ENCODE measurements around the gene ANKRD23.
"Not testable (repeated sequence)": the region's sequence is repeated elsewhere in the genome, so short reads cannot be mapped to it uniquely, and the experiment has no call there.

ANKRD23 gene

GRCh38 chr2:96802721-96803120 lies 41.1 kb downstream of the ANKRD23 start:
- no peak for FAIRE-seq
- no peak for DNase-seq (ENCODE audit: extremely low spot score, insufficient read length, low read depth)

GRCh38 chr2:96801786-96802595 lies 41.8 kb downstream of the ANKRD23 start:
- DNase-seq (ENCODE audit: extremely low spot score, insufficient read length, low read depth) (peak; percentile 36), FAIRE-seq (peak; percentile 82)

GRCh38 chr2:96801005-96801785 lies 42.6 kb downstream of the ANKRD23 start:
- FAIRE-seq: peak; percentile 90
- peak; percentile 75 for DNase-seq (ENCODE audit: extremely low spot score, insufficient read length, low read depth)

GRCh38 chr2:96800061-96801004 lies 43.5 kb downstream of the ANKRD23 start:
- FAIRE-seq (no peak), DNase-seq (ENCODE audit: extremely low spot score, insufficient read length, low read depth) (no peak)

- DNase-seq (ENCODE audit: extremely low spot score, insufficient read length, low read depth) (no peak), FAIRE-seq (no peak)
Measured at GRCh38 chr2:96799623-96799935, 44.2 kb downstream of the ANKRD23 start.

- DNase-seq (ENCODE audit: extremely low spot score, insufficient read length, low read depth): no peak
- no peak for FAIRE-seq
Measured at GRCh38 chr2:96798733-96799622, 44.8 kb downstream of the ANKRD23 start.

DNA sequence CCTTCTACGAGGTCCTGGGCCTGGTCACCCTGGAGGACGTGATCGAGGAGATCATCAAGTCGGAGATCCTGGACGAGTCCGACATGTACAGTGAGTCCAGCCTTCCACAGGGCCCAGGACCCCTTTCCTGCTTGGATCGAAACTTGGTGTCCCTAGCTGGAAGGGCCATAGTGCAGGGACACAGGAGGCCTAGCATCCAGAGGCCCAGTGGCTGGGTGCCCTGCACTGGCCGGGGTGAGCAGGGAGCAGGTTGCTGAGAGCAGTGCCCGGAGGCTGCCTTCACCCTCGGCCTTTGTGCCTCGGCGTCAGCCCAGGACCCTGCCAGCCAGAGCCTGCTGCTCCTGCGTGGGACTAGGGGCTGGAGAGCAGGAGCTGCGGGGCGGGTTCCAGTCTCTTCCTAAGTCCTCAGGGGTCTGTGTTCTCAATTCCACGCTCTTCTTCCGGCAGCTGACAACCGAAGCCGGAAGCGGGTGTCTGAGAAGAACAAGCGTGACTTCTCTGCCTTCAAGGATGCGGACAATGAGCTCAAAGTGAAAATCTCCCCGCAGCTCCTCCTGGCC lies 46.7 kb downstream of the ANKRD23 start:
- DNase-seq (ENCODE audit: extremely low spot score, insufficient read length, low read depth): no peak
- no peak for FAIRE-seq

DNA sequence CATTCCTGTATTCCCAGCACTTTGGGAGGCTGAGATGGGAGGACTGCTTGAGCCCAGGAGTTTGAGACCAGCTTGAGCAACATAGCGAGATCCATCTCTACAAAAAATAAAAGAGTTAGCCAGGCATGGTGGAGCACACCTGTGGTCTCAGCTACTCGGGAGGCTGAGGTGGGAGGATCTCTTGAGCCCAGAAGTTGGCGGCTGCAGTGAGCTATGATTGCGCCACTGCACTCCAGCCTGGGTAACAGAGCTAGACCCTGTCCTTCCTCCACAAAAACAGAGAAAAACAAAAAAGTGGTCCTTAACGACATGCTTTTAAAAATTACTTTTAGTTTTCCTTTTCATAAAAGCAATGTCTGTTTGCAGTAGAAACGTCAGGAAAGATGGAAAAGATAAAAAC lies 47.3 kb downstream of the ANKRD23 start:
- not testable (repeated sequence) for FAIRE-seq; DNase-seq (ENCODE audit: extremely low spot score, insufficient read length, low read depth)

- DNase-seq (ENCODE audit: extremely low spot score, insufficient read length, low read depth) (no peak), FAIRE-seq (no peak)
Measured at GRCh38 chr2:96795076-96795475, 48.7 kb downstream of the ANKRD23 start.

- DNase-seq (ENCODE audit: extremely low spot score, insufficient read length, low read depth): no peak
- FAIRE-seq: no peak
Measured at GRCh38 chr2:96792772-96793749, 50.8 kb downstream of the ANKRD23 start.

- FAIRE-seq (no peak), DNase-seq (ENCODE audit: extremely low spot score, insufficient read length, low read depth) (no peak)
Measured at GRCh38 chr2:96789245-96789617, 54.6 kb downstream of the ANKRD23 start.

- FAIRE-seq (no peak), DNase-seq (ENCODE audit: extremely low spot score, insufficient read length, low read depth) (no peak)
Measured at GRCh38 chr2:96788442-96789244, 55.2 kb downstream of the ANKRD23 start.
